Activated CD8-positive, alpha-beta memory T cell treated with anti-CD3 and anti-CD28 coated beads, Interleukin-2, amount 50 U/mL, for 48 hours (primary cell): ENCODE results near the gene AK9.
"Not testable (repeated sequence)": the region's sequence is repeated elsewhere in the genome, so short reads cannot be mapped to it uniquely, and the experiment has no call there.

ENCODE experiments used
- DNase-seq: peaks from one replicate; pipeline ENCODE4 v3.0.0-alpha.2; 2020

The AK9 gene

DNA sequence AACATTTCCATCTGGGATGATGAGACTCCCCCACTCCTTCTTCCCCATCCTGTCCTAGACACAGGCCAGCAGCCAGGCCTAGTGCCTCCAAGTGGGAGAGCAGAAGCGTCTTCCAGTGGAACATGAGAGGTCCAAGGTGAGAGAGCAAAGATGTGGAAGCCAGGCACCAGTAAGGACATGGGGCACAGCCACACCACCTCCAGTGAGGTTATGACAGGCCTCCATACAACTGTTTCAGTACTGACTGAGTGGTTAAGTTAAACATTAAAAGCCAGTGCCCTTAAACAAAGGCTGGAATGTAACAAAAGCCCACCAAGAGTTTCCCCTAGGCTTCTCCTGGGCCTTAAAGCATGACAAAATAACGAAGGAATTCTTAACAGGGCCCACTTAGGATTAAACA, 213.3 kb downstream of the AK9 start:
- DNase-seq, result no peak

DNA sequence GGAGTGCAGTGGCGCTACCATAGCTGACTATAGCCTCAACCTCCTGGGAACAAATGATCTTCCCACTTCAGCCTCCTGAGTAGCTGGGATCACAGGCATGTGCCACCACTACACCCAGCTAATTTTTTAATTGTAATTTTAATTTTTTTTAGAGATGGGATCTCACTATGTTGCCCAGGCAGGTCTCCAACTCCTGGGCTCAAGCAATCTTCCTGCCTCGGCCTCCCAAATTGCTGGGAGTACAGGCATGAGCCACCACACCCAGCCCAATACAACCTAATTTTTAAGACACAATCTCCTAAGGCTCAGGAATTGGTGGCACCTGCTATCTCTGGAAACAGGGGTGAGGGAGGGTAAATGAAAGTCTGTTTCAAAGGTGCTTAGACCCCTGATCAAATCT, 213.8 kb downstream of the AK9 start:
- DNase-seq, result no peak

DNA sequence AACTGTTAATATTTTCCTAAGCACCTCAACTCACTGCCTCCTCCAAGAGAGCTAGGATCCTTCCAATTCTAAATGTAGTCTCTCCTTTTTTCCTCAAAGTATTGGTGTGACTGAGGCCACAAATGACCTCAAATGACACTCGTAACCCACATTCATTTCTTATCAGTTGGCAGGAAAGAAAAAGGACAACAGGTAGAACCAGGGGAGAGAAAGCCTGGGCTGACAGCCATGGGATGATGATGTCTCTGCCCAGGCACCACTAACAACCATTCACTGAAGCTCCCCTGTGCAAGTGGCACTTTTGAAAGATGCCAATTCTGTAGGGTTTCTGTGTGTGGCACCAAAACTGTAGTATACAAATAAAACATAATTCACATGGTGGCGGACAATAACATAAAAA, 215.4 kb downstream of the AK9 start:
- DNase-seq, result no peak

DNA sequence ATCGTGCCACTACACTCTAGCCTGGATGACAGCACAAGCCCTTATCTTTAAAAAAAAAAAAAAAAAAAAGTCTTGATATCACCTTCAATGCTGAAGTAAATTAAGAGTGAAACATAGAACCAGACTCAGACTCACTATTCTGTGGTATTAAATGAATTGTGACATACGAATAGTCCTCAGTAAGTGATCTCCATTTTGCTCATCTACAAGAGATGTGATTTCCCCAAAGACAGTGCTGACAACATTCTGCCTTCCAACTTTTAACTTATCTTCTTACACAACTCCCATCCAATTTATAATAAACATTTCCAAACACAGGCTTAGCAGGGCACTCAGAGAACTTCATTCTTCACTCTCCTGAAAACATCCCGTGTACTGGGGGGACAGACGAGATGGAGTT, 216.0 kb downstream of the AK9 start:
- no peak for DNase-seq

DNA sequence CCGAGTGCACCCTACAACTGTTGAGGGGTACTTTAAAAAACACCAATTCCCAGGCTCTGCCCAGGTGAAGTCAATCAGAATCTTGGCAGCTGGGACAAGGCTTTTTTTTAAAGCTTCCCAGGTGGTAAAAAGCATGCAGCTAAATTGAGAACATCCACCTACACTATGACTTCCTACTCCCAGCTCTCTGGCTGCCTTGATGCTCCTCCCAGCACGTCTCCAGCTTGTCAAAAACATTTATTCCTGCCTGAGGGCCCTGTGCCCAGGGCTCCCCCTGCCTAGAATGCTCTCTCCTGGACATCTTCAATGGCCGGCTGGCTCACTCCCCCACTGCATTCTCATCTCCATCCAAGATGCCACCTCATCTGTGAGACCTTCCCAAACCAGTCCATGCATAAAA, 217.9 kb downstream of the AK9 start:
- DNase-seq, result peak; percentile 45

DNA sequence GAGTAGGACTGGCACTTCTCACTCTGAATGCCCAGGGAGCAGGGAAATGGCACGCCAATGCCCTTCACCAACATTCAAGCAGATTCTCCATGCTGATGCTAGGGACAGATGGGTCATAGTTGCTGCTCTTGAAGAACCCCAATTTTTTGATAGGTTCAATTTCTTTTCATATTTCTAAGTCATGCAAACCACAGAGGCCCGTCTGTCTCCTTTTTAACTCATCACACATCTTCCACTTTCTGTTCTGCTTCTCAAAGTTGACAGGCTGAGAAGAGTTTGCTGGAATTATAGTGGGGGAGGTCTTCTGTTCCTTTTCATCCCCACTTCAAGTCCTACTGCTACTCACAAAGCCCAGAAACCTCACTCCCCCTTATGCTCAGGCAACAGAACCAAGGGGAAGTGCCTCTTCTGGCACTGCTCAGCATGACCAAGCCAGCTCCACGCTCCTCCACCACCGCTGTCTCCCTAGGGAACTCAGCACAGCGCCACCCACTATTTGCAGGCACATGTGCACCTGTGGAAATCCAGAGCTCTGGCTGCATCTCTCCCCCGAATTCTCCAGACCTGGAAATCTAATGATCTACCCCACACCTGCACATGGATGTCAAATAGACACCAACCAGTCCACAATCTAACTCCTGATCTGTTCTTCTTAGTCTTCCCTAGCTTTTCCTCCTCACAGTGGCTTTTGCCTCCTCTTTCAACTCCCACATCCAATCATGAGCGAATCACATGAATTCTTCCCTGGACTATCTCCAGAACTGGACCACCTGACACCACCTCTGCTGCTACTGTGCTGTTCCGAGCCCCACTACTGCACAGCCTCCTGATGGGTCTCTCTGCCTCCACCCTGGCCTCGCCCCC, 218.6 kb downstream of the AK9 start:
- DNase-seq, result peak; percentile 50

DNA sequence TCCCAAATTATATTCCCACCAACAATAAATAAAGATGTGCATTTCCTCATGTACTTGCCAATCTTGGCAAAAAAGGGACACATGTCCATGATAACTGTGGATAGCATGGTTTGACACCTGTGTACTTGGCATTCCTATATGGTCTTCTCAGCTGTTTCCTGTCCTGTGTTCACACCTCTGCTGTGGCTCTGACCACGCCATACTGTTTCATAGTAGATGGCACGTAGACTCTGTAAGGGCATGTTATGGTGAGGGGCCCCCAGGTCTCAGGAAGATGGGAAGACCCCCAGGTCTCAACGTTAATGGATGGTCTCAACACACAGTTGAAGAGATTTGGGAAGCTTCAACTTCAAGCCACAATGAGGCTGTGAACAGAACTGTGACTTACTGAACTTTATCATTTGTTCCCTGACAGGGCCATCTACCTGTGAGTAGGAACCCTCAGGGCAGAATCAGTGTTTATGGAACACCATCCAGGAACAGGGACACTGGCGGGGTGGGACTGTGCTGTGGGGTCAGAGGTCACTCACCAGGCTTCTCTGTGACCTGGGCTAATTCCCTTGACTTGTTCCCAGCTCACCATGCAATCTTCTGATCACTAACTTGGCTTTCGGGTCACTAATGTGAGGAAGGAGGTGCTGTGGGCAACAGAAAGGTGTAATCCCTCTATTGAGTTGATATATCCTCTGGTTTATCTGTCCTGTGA, 219.7 kb downstream of the AK9 start:
- no peak for DNase-seq

DNA sequence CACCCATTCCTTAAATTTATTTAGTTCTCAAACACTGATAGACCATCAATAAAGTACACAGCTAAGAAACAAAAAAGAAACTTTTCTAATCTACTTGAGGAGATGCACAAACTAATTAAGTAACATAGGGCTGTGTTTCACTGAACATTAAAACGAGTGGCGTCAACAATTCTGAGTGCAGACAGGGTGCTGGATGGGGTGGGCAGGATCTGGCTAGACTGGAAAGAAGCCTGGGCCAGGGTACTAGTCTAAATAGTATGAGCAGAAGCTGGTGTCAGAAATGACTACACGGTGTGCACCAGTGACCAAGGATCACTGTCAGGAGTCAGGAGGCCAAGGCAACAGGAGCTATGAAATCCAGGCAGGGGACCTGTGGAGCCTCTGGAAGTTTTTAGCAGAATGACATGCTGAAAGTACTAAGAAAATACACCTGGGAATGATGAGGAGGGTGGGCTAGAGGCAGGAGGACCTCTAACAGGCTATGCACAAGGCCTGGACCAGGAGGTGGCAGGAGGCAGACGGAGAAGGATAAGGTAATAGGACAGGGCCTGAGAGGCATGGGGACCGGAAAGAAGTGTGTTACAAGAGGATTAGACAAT, 221.3 kb downstream of the AK9 start:
- peak; percentile 6 for DNase-seq

DNA sequence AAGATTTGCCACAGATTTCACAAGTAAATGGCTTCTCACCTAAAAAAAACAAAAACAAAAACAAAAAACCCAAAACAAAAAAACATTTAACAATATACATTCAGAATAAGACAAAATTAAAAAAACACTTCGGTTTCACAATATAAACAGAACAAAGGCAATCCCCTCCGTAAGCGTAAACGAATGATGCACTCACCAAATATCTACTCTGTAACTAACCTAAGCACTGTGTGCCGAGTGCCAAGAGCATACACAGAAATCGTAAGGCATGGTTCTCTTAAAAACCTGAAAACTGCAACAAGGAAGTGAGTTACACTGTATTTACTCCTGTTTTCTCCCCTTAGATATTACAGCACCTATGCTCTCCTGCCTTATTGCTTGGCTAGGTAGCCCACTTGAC, 223.3 kb downstream of the AK9 start:
- no peak for DNase-seq

DNA sequence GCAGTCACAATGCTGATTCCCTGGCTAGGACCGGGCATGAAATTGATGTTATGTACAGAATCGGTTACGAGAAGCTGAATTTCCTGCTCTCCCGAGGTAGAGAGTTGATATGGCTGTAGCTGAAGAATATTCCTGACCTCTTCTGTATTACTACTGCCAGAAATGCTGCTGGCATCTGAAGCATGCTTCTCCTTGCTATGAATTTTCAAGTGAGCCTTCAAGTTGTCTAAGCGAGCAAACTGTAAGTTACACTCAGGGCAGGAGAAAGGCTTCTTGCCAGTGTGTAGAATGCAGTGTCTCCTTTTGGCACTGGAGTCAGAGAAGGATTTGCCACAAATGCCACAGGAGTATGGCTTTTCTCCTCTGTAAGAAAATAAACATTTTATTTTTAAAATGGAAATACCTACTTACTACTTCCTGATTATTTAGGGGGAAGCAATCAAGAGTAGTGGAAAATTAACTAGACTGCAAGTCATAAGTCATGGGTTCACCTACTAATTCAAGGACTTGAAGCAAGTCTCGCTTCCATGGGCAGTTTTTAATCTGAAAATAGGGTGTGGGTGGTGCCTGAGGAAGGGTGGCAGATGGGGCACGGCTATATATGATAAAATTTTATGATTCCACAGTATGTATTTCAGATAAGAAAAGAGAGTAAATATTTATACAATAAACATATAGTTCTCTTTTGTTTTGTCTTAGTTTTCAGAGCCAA, 224.6 kb downstream of the AK9 start:
- peak; percentile 3 for DNase-seq

DNA sequence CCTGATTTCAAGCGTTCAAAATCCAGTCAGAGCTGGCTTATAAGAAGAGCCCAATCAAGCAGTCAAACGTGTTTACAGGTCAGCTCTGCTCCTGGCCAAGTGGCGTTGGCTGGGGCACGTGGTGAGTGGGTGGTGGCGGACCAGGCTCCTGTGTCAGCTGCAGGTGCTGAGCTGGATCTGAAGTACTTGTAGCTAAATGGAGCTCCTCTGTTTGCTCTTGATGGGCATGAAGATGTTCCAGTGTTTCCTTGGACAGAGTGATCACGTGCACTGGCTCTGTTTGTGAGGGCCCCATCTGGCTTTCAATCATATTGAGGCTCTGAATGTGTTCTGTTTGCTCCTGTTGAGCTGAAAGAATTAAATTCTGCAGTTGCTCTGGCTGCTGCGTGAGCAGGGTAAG, 225.2 kb downstream of the AK9 start:
- peak; percentile 44 for DNase-seq

DNA sequence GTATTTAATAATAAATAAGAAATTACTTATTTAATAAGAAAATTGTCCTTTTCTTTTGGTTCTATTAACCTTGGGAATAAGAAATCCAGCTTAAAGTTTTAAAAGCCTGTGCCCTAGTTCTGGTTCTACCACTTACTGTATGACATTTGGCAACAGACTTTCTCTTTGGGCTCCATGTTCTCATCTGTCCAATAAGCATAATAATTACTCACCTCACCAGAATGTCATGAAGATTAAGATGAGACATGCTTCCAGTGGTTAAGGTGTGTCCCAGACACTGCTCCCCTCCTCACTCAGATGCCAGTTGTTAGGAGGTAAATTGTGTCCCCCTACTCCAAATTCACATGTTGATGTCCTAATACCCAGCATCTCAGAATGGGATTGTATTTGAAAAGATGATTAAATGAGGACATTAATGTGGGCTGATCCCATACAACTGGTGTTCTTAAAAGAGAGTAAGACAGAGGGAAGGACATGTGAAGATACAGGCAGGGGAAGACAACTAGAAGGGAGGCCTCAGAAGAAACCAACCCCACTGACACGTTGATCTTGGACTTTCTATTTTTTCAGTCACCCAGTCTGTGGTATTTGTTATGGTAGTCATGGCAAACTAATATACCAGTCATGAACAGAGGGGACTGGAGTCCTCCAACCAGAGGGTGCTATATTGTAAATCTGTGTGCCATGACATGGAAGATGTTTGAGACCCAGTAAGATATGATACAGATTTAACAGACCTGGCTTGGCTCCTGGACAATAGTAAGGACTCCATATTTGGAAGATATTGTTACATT, 229.1 kb downstream of the AK9 start:
- DNase-seq, result no peak

DNA sequence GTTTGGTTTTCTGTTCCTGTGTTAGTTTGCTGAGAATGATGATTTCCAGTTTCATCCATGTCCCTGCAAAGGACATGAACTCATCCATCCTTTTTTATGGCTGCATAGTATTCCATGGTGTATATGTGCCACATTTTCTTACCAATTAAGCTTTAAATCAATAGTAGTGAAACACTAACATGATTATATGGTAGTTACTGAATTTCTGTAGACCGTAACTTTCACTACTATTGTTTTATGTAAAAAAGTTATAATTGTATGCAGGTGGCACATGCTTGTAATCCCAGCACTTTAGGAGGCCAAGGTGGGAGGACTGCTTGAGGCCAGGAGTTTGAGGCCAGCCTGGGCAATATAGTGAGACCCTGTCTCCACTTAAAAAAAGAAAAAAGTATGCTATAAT, 229.8 kb downstream of the AK9 start:
- not testable (repeated sequence) for DNase-seq

DNA sequence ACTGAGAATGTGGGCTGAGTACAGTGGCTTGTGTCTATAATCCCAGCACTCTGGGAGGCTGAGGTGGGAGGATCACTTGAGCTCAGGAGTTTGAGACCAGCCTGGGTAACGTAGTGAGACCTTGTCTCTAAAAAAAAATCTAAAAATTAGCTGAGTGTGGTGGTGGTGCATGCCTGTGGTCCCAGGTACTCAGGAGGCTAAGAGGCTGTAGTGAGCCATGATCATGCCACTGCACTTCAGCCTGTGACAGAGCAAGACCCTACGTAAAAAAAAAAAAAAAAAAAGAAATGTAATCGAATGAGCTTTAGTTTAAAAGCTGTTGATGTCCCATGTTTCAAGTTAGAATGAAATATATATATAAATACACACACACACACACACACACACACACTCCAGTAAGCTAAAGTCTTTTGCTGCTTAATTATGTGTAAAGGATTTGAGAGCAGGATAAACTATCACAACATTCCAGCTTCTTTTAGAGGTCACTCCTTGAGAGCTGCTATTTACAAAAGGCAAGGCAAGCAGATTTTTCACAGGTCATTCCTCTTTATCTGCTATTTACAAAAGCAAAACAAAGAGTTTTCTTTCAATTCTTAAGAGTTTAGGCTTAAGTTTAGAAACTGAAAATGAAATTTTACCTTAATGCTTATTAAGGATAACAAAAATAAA, 230.7 kb downstream of the AK9 start:
- DNase-seq, result peak; percentile 17

DNA sequence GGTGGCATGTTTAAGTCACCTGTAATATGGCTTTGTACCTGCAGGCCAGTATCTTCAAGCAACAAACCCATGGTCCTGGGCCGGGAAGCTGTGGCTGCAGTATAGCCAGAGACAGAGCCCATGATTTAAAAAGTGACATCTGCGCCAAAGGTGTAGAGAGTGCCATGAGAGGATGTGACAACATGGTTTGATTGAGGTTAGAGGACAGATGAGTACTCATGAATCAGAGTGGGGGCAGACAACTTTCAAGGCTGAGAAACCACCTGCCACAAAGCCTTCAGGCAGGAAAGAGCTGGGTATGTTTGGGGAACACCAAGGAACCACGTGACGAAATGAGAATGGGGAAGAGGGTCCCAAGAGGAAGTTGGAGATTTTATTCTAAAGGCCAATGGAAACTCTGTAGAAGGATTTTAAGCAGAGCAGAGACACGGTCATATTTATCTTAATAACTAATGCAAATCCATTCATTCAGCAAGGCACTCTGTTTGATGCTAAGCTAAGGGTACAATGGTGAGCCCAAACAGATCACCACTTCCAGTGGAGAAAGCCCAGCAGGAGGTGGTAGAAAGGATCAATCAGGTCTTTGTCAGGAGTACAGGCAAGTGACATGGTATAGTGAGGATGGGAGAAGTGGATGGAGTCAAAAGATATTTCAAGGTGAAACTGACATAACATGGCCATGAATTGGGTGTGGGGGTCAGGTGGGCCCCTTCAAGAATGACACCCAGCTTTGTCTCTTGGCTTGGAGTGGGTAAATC, 232.0 kb downstream of the AK9 start:
- DNase-seq, result peak; percentile 64

DNA sequence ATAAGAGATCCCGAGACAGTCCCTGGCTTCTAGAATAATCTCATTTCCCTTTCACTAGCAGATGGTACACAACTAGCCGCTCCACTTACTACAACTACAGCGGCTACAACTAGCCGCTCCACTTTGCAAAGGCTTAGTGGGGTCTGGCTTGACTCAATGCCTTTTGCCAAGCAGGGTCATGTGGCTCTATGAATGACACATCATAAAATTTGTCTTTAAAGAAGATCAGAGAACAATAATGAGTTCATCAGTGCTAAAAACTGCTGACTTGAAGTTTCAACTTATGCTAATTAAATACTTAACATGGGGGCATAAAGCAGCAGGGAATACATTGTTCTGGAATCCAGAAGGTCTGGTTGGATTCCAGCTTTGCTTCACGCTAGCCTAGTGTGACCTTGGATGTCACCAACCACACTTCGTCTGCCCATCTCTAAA, 233.4 kb downstream of the AK9 start:
- DNase-seq, result peak; percentile 33

DNA sequence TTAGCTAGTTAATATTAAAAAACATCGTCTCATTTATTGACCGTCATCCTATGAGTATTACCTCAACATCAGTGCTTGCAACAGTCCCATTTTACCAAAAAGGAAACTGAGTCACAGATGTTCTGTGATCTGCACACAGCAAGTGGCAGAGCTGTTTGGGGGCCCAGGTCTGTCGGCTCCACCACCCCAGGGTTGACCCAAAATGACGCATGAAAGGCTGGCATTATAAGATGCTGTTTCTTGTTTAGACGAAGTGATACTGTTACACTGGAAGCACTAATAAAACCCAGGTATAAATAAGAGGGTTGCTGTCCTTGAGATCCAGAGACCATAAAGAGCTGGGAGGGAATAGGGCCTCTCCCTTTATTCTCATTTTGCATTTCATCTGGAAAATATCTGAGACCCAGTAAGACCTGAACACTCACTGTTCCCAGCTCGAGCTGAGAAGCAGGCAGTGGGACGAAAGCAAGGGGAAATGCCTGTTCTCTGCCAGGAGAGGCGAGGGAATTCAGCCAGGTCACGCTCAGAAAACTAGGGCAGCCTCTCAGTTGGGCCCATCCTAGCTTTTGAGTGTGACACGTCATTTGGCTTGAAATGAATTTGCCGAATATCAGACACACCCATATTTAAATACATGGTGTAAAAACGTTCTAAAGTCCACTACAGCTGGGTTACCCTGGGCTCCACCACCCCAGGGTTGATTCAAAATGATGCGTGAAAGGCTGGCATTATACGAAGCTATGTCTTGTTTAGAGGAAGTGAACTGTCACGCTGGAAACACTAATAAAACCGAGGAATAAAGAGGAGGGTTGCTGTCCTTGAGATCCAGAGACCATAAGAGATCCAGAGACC, 234.1 kb downstream of the AK9 start:
- DNase-seq, result peak; percentile 49

DNA sequence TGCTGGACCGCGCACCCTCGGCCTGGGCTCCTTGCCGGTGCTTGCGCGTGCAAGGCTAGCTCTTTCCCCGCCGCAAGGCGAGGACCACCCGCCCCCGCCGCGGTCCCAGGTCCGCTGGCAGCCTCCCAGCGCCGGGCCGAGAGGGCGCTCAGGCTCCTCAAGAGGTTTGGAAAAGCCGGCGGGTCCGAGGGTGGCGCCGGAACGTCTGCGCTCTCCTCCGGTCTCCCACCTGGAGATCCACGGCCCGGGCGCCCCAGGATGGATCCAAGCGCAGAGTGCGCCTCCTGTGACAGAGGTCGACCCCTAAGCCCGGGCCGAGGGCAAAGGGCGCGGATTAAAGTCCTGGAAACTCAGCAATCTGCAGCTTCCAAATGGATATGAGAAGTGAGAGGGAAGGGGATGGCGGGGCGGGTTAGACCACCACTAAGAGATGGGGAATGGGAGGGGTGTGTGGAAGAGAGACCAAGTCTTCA, 234.9 kb downstream of the AK9 start:
- no peak for DNase-seq

DNA sequence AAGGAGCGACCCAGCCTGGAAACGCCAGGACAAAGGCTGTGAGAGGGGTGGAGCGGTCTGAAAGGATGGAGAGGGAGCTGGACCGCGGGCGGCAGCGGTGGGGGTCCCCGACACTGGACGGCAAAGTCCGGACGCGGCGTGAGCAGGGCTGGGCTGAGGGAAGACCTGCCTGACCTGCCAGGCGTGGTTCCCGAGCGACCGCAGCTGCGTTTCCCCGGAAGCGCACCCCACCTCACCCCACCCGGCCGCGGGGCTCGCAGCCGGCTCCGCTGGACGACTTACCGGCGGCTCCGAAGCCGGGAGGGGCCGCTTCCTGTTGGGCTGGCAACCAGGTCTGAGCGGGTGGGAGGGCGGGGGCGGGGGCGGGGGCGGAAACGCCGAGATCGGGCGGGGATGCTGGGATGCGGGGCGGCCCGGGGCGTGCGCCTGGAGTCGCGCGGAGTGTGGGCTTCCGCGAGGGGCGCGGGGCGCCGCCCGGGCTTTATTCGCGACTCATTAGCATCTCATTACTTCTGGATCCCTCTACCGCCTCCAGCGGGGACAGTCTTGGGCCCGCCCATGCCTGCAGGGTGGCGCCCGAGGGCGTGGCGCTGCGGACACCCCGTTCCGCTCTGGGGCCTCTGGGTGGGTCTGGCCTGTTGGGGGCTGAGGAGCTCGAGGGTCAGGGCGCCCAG, 235.4 kb downstream of the AK9 start, which contains the start of gene MICAL1:
Gene MICAL1 (minus strand): TSS at position 336 of the 674 bp plus-strand sequence. CDS start 1,576 bp downstream, outside the sequence.
- peak; percentile 83 for DNase-seq
